Stimulated activated CD8-positive, alpha-beta memory T cell treated with anti-CD3 and anti-CD28 coated beads, Interleukin-4, amount 100 ng/mL, for 4 hours (primary cell): ENCODE measurements around the gene DNASE1L2.

Source experiments
- DNase-seq, 2 donors: peaks; one replicate each; pipeline ENCODE4 v3.0.0-alpha.2; 2020; ENCODE audit warnings: low read depth in 2 of 2, low spot score in 1 of 2

The DNASE1L2 gene

DNA sequence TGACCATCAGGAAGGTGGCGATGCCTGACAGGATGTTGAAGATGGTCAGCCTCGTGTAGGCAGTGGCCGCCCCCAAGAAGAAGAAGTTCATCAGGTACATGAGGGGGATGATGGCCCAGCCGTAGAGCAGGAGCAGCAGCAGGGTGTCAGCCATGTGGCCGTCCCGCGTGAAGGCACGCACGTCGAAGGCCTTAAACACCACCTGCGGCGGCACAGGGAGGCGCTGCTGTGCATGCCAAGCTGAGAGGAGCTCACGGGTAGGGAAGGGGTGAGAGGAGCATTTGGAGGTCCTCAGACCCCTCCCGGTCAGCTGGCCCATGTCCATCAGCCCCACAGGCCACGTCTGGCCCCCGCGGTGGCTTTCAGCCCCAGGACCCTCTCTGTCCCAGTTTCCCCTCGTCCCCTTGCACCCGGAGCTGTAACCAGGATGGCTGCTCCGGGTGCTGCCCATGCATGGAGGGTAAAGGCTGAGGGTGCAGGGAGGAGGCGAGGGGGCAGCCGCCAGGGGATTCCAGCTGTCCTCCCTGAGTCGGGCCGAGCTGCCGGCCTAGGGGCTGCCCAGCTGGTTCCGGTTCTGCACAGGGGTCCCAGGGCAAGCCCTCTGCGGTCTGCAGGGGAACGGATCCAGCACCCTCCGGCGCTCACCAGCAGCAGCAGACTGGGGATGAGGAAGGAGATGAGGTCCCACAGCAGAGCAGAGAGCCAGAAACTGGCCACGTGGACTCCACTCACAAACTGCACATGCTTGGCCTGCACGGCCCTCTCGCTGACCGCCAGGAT is 48.7 kb downstream of the DNASE1L2 start:
- no peak for DNase-seq

- DNase-seq = no peak
These were observed 49.5 kb downstream of the DNASE1L2 start for GRCh38 chr16:2285731-2286191.

- no peak for DNase-seq
These were observed 50.3 kb downstream of the DNASE1L2 start for GRCh38 chr16:2286550-2286949.

- DNase-seq = no peak
These were observed 51.8 kb downstream of the DNASE1L2 start for GRCh38 chr16:2287916-2288547.
